RPMI8226 (cell line): Measurements from ENCODE around the gene NRP1.

Experiments used
- DNase-seq: peaks from one replicate; pipeline ENCODE4 v3.0.0-alpha.2; 2015

Gene NRP1

GRCh38 chr10:33288127-33288526 lies 46.3 kb downstream of the NRP1 start:
- DNase-seq, result no peak

- DNase-seq, result no peak
Measured at GRCh38 chr10:33287112-33287511, 47.4 kb downstream of the NRP1 start.

GRCh38 chr10:33286157-33286934 lies 48.1 kb downstream of the NRP1 start:
- DNase-seq, result no peak

GRCh38 chr10:33284945-33285344 lies 49.5 kb downstream of the NRP1 start:
- no peak for DNase-seq

- DNase-seq, result no peak
Measured at GRCh38 chr10:33279811-33280602, 54.5 kb downstream of the NRP1 start.

- no peak for DNase-seq
Measured at GRCh38 chr10:33279276-33279675, 55.2 kb downstream of the NRP1 start.

- no peak for DNase-seq
Measured at GRCh38 chr10:33278198-33278597, 56.3 kb downstream of the NRP1 start.

GRCh38 chr10:33277135-33277536 lies 57.3 kb downstream of the NRP1 start:
- DNase-seq, result no peak

- DNase-seq, result no peak
Measured at GRCh38 chr10:33276282-33276923, 58.1 kb downstream of the NRP1 start.

- DNase-seq, result no peak
Measured at GRCh38 chr10:33274096-33274785, 60.2 kb downstream of the NRP1 start.

- DNase-seq, result peak; percentile 66
Measured at GRCh38 chr10:33273295-33274002, 61.0 kb downstream of the NRP1 start.

GRCh38 chr10:33272635-33273034 lies 61.8 kb downstream of the NRP1 start:
- no peak for DNase-seq

- DNase-seq, result no peak
Measured at GRCh38 chr10:33271969-33272583, 62.4 kb downstream of the NRP1 start.

- DNase-seq, result no peak
Measured at GRCh38 chr10:33270971-33271370, 63.5 kb downstream of the NRP1 start.

GRCh38 chr10:33267708-33268107 lies 66.8 kb downstream of the NRP1 start:
- DNase-seq, result no peak

- no peak for DNase-seq
Measured at GRCh38 chr10:33265621-33266020, 68.8 kb downstream of the NRP1 start.

- no peak for DNase-seq
Measured at GRCh38 chr10:33263453-33263852, 71.0 kb downstream of the NRP1 start.

- DNase-seq, result no peak
Measured at GRCh38 chr10:33262871-33263270, 71.6 kb downstream of the NRP1 start.

GRCh38 chr10:33260403-33261149 lies 73.9 kb downstream of the NRP1 start:
- DNase-seq, result no peak

GRCh38 chr10:33258967-33259366 lies 75.5 kb downstream of the NRP1 start:
- no peak for DNase-seq

GRCh38 chr10:33257439-33258080 lies 76.9 kb downstream of the NRP1 start:
- DNase-seq, result no peak
